Neuron (in vitro differentiated cells): ENCODE data around the gene PPIL6.

Experiments used
- H2AFZ ChIP-seq: one replicate; pipeline ENCODE4 v1.6.1; 2013; ENCODE audit warnings: low read depth, mild to moderate bottlenecking, inconsistent platforms, low read length, moderate library complexity
- H3K27me3 ChIP-seq: one replicate; pipeline ENCODE4 v1.6.1; 2013; ENCODE audit warnings: low read length; ENCODE audit not compliant: insufficient read depth
- H3K36me3 ChIP-seq: one replicate; pipeline ENCODE4 v1.6.1; 2013; ENCODE audit warnings: low read length; ENCODE audit not compliant: insufficient read depth
- H3K4me1 ChIP-seq: one replicate; pipeline ENCODE4 v1.6.1; 2013; ENCODE audit warnings: low read length; ENCODE audit not compliant: insufficient read depth
- H3K4me3 ChIP-seq: 2 replicates; pipeline ENCODE4 v1.5.1; 2013; ENCODE audit warnings: mild to moderate bottlenecking, low read length, moderate library complexity
- H3K9me3 ChIP-seq: one replicate; pipeline ENCODE4 v1.6.1; 2013; ENCODE audit warnings: low read length

The PPIL6 gene

GRCh38 chr6:109449795-109450673, 9.6 kb upstream of the PPIL6 start:
- no peak overlapping the region for H2AFZ ChIP-seq
- no peak overlapping the region for H3K4me3 ChIP-seq
- H3K27me3 ChIP-seq = no peaks in the 10 kb centered on the region
- peaks cover 29% of the 10 kb centered on the region for H3K36me3 ChIP-seq
- peaks cover 4% of the 10 kb centered on the region for H3K4me1 ChIP-seq
- no peaks in the 10 kb centered on the region for H3K9me3 ChIP-seq

- peaks cover 37% of the 10 kb centered on the region for H3K36me3 ChIP-seq
Observed at GRCh38 chr6:109449064-109449794, 8.8 kb upstream of the PPIL6 start.

GRCh38 chr6:109448615-109449014, 8.2 kb upstream of the PPIL6 start:
- no peak overlapping the region for H2AFZ ChIP-seq
- no peaks in the 10 kb centered on the region for H3K27me3 ChIP-seq
- no peaks in the 10 kb centered on the region for H3K4me1 ChIP-seq
- no peak overlapping the region for H3K4me3 ChIP-seq
- H3K36me3 ChIP-seq = peaks cover 40% of the 10 kb centered on the region
- H3K9me3 ChIP-seq = no peaks in the 10 kb centered on the region

More at GRCh38 chr6:109449064-109449794, 8.8 kb upstream of the PPIL6 start:
- no peaks in the 10 kb centered on the region for H3K27me3 ChIP-seq
- no peaks in the 10 kb centered on the region for H3K9me3 ChIP-seq
- no peaks in the 10 kb centered on the region for H3K4me1 ChIP-seq
- H2AFZ ChIP-seq = no peak overlapping the region
- no peak overlapping the region for H3K4me3 ChIP-seq

GRCh38 chr6:109447878-109448555, 7.6 kb upstream of the PPIL6 start:
- Histone ChIP-seq H3K4me1 (no peaks in the 10 kb centered on the region), H2AFZ (no peak overlapping the region), H3K9me3 (no peaks in the 10 kb centered on the region), H3K4me3 (no peak overlapping the region), H3K36me3 (peaks cover 41% of the 10 kb centered on the region), H3K27me3 (no peaks in the 10 kb centered on the region)

GRCh38 chr6:109447087-109447486, 6.7 kb upstream of the PPIL6 start:
- Histone ChIP-seq H3K4me3 (no peak overlapping the region), H3K4me1 (peaks cover under 1% of the 10 kb centered on the region), H2AFZ (no peak overlapping the region), H3K36me3 (peaks cover 39% of the 10 kb centered on the region), H3K27me3 (no peaks in the 10 kb centered on the region), H3K9me3 (no peaks in the 10 kb centered on the region)

GRCh38 chr6:109446541-109446940, 6.1 kb upstream of the PPIL6 start:
- Histone ChIP-seq H2AFZ (no peak overlapping the region), H3K9me3 (no peaks in the 10 kb centered on the region), H3K4me3 (no peak overlapping the region), H3K27me3 (no peaks in the 10 kb centered on the region), H3K36me3 (peaks cover 34% of the 10 kb centered on the region), H3K4me1 (peaks cover 6% of the 10 kb centered on the region)

- Histone ChIP-seq H2AFZ (no peak overlapping the region), H3K27me3 (no peaks in the 10 kb centered on the region), H3K9me3 (no peaks in the 10 kb centered on the region), H3K36me3 (peaks cover 34% of the 10 kb centered on the region), H3K4me1 (peaks cover 10% of the 10 kb centered on the region), H3K4me3 (no peak overlapping the region)
Observed at GRCh38 chr6:109446072-109446471, 5.6 kb upstream of the PPIL6 start.

- Histone ChIP-seq H3K4me1 (peaks cover 10% of the 10 kb centered on the region), H3K27me3 (no peaks in the 10 kb centered on the region), H3K36me3 (peaks cover 31% of the 10 kb centered on the region), H3K4me3 (no peak overlapping the region), H3K9me3 (no peaks in the 10 kb centered on the region), H2AFZ (no peak overlapping the region)
Observed at GRCh38 chr6:109445382-109445781, 5.0 kb upstream of the PPIL6 start.

- peaks cover 10% of the 10 kb centered on the region for H3K4me1 ChIP-seq
- H3K9me3 ChIP-seq = no peaks in the 10 kb centered on the region
- H3K36me3 ChIP-seq = peaks cover 31% of the 10 kb centered on the region
- H3K27me3 ChIP-seq = no peaks in the 10 kb centered on the region
- H2AFZ ChIP-seq = no peak overlapping the region
- H3K4me3 ChIP-seq = no peak overlapping the region
Observed at GRCh38 chr6:109443425-109443950, 3.1 kb upstream of the PPIL6 start.

- Histone ChIP-seq H3K9me3 (no peaks in the 10 kb centered on the region), H3K4me3 (no peak overlapping the region), H3K36me3 (peaks cover 31% of the 10 kb centered on the region), H3K4me1 (peaks cover 10% of the 10 kb centered on the region), H3K27me3 (no peaks in the 10 kb centered on the region), H2AFZ (no peak overlapping the region)
Observed at GRCh38 chr6:109442393-109442924, 2.0 kb upstream of the PPIL6 start.

GRCh38 chr6:109441069-109441816, 815 bp upstream of the PPIL6 start:
- H3K4me3 ChIP-seq = peak overlapping the region; percentile 96
- H3K4me1 ChIP-seq = peaks cover 10% of the 10 kb centered on the region
- no peaks in the 10 kb centered on the region for H3K27me3 ChIP-seq
- H3K9me3 ChIP-seq = no peaks in the 10 kb centered on the region
- H3K36me3 ChIP-seq = peaks cover 24% of the 10 kb centered on the region
- H2AFZ ChIP-seq = peak overlapping the region; percentile 97

- Histone ChIP-seq H3K36me3 (no peaks in the 10 kb centered on the region), H2AFZ (no peak overlapping the region), H3K9me3 (peaks cover 2% of the 10 kb centered on the region), H3K4me1 (no peaks in the 10 kb centered on the region), H3K4me3 (no peak overlapping the region), H3K27me3 (no peaks in the 10 kb centered on the region)
Observed at GRCh38 chr6:109436041-109436440, 4.4 kb downstream of the PPIL6 start.
